T-helper 2 cell treated with Interferon-gamma antibody and Interleukin-4, amounts not matched to agents 5 μg/mL and 100 μg/mL, for 36 hours (primary cell): Measurements from ENCODE around the gene NHS.

Source experiments
- DNase-seq: peaks from one replicate; pipeline ENCODE4 v3.0.0; 2021; ENCODE audit warnings: low spot score
- H3K27ac Mint-ChIP-seq: one replicate; pipeline ENCODE4 v1.8.0; 2021; ENCODE audit warnings: mild to moderate bottlenecking, mixed read lengths
- H3K27me3 Mint-ChIP-seq: one replicate; pipeline ENCODE4 v1.8.0; 2021; ENCODE audit warnings: low read depth, mixed read lengths
- H3K36me3 Mint-ChIP-seq: one replicate; pipeline ENCODE4 v1.8.0; 2021; ENCODE audit warnings: low read depth, mixed read lengths
- H3K4me1 Mint-ChIP-seq: one replicate; pipeline ENCODE4 v1.8.0; 2021; ENCODE audit warnings: low read depth, mixed read lengths
- H3K4me3 Mint-ChIP-seq: one replicate; pipeline ENCODE4 v1.8.0; 2022; ENCODE audit warnings: mild to moderate bottlenecking, moderate library complexity, mixed read lengths
- H3K9me3 Mint-ChIP-seq: one replicate; pipeline ENCODE4 v1.8.0; 2021; ENCODE audit warnings: mixed read lengths

The NHS gene

DNA sequence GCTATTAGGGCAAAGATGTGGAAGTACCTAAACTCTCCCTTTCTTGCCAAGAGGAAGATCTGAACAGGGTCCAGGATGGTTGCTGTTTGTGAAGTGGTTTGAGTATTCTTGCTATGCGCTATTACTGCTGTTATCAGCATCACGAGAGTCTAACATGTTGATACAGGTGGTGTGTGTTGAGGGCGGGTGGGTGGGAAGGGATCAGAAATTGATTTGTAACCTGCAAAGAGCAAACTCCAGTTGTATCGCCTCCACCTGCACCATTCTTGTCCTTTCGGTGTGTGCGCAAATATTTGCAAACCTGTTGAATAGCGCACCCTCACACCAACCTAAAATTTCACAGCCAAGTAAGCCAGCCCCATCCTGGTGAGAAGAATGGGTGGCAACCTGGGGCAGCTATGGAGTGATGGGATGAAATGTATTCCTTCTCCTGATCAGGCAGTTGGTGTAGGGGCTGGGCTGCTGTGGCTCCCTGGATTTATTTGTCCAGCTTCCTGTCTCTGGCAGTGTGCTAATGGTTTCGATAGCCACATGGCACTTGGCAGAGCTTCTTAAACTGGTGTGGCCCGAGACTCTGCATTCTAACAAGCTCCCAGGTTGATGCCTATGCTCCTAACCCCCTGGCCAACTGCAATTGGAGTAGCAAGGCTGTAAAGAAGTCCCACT is 259.7 kb downstream of the NHS start:
- no peaks in the 10 kb centered on the region for H3K27me3 Mint-ChIP-seq
- no peak for DNase-seq
- H3K4me1 Mint-ChIP-seq = peaks cover 4% of the 10 kb centered on the region
- no peaks in the 10 kb centered on the region for H3K9me3 Mint-ChIP-seq
- no peak overlapping the region for H3K27ac Mint-ChIP-seq
- no peaks in the 10 kb centered on the region for H3K36me3 Mint-ChIP-seq
- H3K4me3 Mint-ChIP-seq = no peak overlapping the region

DNA sequence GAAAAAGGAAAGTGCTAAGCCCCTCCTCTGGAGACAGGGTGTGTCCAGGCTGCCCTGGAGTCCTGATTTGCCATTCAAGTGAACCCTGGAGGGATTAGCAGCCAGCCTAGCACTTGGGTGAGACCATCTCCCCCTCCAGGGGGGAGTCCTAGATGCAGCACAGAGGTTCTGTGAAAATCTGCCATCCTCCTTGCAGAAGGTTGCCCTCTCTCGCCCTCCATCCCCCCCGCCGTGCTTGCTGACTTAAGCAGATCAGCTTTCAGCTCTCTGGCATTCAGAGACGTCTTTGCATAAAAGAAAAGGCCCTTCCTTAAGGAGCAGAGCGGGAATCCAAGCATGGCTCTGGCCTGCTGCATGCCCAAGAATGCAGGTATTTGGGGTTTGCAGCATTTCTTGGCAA is 260.2 kb downstream of the NHS start:
- no peaks in the 10 kb centered on the region for H3K27me3 Mint-ChIP-seq
- H3K4me3 Mint-ChIP-seq = no peak overlapping the region
- peaks cover 4% of the 10 kb centered on the region for H3K4me1 Mint-ChIP-seq
- H3K36me3 Mint-ChIP-seq = no peaks in the 10 kb centered on the region
- no peak for DNase-seq
- no peak overlapping the region for H3K27ac Mint-ChIP-seq
- H3K9me3 Mint-ChIP-seq = no peaks in the 10 kb centered on the region

DNA sequence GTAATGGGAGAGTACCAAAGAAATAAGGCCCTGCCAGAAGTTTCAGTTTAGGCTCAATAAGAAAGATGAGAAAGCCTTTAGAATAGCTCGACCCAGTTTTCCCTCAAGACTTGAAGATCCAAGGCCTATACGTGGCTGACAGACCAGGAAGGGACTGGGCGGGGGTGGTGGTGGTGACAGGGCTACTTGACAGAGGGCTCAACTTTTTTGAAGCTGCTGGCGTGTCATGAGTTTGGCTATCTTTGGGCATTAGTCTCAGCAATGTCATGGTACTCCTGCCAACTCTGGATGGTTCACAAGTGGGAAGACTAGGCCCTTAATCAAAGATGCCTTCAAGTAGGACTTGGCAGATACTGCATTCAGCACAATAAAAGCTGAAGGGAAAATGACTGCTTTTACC is 262.2 kb downstream of the NHS start:
- H3K4me3 Mint-ChIP-seq = no peak overlapping the region
- no peak for DNase-seq
- H3K27me3 Mint-ChIP-seq = no peaks in the 10 kb centered on the region
- no peaks in the 10 kb centered on the region for H3K9me3 Mint-ChIP-seq
- peaks cover 4% of the 10 kb centered on the region for H3K4me1 Mint-ChIP-seq
- H3K27ac Mint-ChIP-seq = no peak overlapping the region
- no peaks in the 10 kb centered on the region for H3K36me3 Mint-ChIP-seq

DNA sequence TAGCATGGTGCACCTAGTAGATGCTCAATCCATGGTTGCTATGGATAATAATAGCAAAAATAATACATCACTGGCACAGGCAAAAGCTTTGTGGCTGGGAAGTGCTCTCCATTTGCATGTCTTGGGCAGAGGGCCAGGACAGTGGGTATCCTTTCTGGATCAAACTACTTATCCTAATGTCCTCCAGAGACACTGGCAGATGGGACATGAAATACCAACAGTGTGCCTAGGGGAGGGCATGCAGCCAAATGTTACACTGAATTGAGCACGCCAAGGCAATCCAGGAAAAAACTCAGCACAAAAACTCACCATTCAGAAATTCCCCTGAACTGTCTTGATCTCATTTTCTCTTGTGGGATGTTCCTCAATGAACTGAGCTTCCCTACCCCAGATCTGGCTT is 263.7 kb downstream of the NHS start:
- no peak for DNase-seq
- Mint-ChIP-seq H3K4me1 (peaks cover 3% of the 10 kb centered on the region), H3K4me3 (no peak overlapping the region), H3K36me3 (no peaks in the 10 kb centered on the region), H3K27ac (no peak overlapping the region), H3K9me3 (no peaks in the 10 kb centered on the region), H3K27me3 (no peaks in the 10 kb centered on the region)

DNA sequence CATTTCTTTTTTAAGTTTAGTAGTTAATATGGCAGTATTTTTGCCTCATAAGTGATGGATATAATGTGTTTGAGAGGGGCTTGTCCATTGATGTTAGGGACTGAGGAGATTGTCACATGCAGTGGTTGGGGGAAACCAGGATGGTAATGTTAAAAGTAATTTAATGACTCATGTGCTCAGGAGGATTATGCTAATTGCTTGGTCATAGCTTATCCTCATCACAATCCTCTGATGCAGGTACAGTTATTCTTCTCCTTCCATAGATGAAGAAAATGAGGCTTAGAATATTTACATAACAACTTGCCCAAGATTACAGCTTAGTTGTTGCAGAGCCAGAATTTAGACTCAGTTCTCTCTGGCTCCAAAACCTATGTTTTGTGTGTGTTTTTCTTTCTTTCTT is 267.9 kb downstream of the NHS start:
- Mint-ChIP-seq H3K27me3 (peaks cover 2% of the 10 kb centered on the region), H3K36me3 (no peaks in the 10 kb centered on the region), H3K4me1 (peaks cover 3% of the 10 kb centered on the region), H3K4me3 (no peak overlapping the region), H3K9me3 (no peaks in the 10 kb centered on the region), H3K27ac (no peak overlapping the region)
- DNase-seq = no peak

DNA sequence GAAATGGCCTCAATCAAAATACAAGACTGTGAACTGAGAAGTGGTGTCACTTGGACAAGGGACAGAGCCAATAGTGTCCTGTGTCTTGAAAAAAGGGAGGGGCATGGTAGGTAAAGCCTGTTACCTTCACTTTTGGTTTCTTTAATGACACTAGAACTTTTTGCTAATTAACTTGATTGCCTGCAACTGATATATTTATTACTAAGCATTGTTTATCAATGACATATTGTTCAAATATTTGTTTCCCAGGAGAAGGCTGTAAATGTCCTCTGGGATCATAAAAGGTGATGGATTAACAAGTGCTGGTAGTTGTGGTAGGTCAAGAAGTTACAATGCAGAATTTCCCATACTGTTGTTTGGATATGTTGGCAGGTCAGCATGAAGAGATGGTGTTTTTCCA is 268.5 kb downstream of the NHS start:
- peaks cover 2% of the 10 kb centered on the region for H3K27me3 Mint-ChIP-seq
- H3K4me3 Mint-ChIP-seq = no peak overlapping the region
- H3K4me1 Mint-ChIP-seq = peaks cover 3% of the 10 kb centered on the region
- no peak for DNase-seq
- H3K36me3 Mint-ChIP-seq = no peaks in the 10 kb centered on the region
- no peaks in the 10 kb centered on the region for H3K9me3 Mint-ChIP-seq
- no peak overlapping the region for H3K27ac Mint-ChIP-seq

DNA sequence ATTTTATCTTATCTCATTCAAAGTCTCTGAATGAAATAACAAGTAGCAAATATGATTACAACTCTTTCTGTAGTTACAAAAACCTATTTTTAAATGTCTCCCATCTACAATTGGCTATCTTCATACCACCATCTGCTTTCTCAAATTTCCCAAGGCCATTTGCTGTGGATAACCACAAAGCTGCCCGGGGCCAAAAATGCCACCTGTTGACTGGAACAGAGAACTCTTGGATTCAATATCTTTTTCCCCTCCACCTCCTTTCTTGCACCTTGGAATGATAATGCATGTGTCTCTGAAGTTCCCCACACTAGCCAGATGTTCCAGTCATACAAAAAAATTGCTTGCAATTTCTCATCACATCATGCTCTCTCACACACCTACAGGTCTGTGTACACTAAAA is 269.0 kb downstream of the NHS start:
- DNase-seq = no peak
- peaks cover 3% of the 10 kb centered on the region for H3K4me1 Mint-ChIP-seq
- no peak overlapping the region for H3K27ac Mint-ChIP-seq
- H3K27me3 Mint-ChIP-seq = peaks cover 2% of the 10 kb centered on the region
- no peak overlapping the region for H3K4me3 Mint-ChIP-seq
- no peaks in the 10 kb centered on the region for H3K9me3 Mint-ChIP-seq
- H3K36me3 Mint-ChIP-seq = no peaks in the 10 kb centered on the region

DNA sequence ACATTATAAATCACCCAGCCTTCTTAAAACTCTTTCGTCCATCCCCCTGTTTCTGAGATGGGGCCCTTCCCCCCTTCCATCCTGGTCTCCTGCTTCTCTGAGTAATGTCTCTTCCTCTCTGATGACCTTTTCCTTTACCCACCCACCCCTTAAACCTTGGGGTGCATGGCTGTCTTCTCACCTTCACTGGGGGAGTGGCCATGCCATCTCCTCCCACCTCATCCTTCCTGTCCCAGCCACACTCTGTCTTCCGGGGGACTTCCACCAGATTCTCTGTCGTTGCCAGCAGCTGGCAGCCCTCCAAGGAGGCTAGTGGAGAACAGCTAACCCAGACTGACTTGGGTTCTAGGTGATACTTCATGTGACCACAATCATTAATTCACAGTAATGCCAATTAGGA is 279.1 kb downstream of the NHS start:
- Mint-ChIP-seq H3K27me3 (peaks cover 6% of the 10 kb centered on the region), H3K9me3 (no peaks in the 10 kb centered on the region), H3K4me3 (peak overlapping the region; percentile 22), H3K4me1 (peaks cover 12% of the 10 kb centered on the region), H3K36me3 (no peaks in the 10 kb centered on the region), H3K27ac (peak overlapping the region; percentile 64)
- peak; percentile 30 for DNase-seq

DNA sequence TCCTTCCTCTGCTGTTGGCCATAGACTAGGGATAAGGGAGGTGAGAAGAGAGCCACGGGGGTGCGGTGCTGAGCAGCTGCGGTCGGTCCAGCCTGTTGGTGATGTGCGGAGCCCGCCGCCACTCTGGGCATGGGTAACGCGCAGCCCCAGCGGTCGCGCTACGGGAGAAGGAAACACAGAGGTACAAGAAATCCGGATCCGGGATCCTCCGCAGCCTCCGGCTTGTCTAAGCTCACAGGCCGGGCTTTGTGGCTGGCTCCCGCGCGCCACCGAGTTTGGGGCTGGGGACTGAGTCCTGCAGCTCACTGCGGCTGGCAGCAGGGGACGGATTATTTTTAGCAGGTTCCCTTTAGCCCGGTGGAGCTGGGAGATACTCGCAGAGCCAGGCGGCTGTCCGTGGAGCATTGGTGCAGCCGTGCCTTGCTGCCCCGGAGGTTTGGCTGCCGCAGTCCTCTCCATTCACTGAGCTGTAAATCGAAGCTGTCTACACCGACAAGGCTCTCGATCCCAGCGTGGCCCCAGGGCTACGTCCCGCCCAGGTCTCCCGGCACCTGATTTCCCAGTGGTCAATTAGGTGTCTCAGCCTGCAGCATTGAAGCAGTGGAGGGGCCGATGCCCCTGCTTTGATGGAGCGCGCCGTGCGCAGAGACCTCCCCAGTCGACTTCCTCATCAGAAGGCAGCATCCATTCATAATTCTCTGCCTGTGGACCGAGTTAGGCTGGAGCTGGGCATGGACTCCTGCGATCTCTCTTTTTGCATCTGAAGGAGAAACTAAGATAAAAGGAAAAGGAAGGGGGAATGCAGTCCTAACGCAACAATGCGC is 280.4 kb downstream of the NHS start:
- peak overlapping the region; percentile 55 for H3K27ac Mint-ChIP-seq
- H3K9me3 Mint-ChIP-seq = no peaks in the 10 kb centered on the region
- H3K27me3 Mint-ChIP-seq = peaks cover 6% of the 10 kb centered on the region
- no peaks in the 10 kb centered on the region for H3K36me3 Mint-ChIP-seq
- no peak for DNase-seq
- peaks cover 12% of the 10 kb centered on the region for H3K4me1 Mint-ChIP-seq
- peak overlapping the region; percentile 76 for H3K4me3 Mint-ChIP-seq

DNA sequence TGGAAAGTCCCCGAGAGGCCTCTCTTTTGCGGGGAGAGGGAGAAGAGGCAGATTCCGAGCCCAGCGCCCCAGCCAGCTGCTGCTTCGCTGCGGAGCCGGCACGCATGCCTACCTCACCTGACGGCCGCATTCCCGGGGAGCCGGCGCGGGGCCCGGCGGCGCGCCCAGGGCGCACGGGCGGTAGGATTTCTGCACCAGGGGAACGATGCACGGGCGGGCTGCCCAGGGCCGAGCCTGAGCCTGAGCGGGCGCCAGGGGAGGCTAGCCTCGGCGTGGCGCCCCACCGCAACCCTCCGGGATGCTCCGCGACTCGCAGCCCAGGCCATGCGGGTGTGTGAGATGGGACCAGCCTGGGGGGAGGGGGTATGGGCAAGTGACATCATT is 281.0 kb downstream of the NHS start:
- no peaks in the 10 kb centered on the region for H3K36me3 Mint-ChIP-seq
- peaks cover 12% of the 10 kb centered on the region for H3K4me1 Mint-ChIP-seq
- DNase-seq = no peak
- H3K27ac Mint-ChIP-seq = peak overlapping the region; percentile 33
- H3K9me3 Mint-ChIP-seq = no peaks in the 10 kb centered on the region
- peak overlapping the region; percentile 76 for H3K4me3 Mint-ChIP-seq
- peaks cover 6% of the 10 kb centered on the region for H3K27me3 Mint-ChIP-seq

DNA sequence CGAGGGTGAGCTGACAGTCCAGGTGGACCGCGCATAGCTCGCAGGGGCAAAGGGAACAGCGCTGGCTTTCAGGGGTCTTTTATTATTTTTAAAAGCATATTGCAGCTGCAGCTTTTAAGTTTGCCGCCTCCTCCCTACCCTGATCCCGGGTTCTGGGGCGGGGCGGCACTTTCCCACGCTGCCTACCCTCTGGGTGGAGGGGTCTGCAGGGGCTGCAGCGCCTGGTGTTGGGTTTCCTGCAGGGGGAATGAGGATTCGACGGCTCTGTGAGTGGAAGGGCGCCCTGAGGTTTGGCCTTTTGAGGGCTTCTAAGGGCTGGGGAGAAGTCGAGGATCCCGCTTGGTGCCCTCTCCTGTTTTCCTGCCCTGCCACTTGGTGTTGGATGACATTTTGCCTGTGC is 281.6 kb downstream of the NHS start:
- peaks cover 12% of the 10 kb centered on the region for H3K4me1 Mint-ChIP-seq
- no peaks in the 10 kb centered on the region for H3K36me3 Mint-ChIP-seq
- no peak for DNase-seq
- no peak overlapping the region for H3K27ac Mint-ChIP-seq
- peaks cover 6% of the 10 kb centered on the region for H3K27me3 Mint-ChIP-seq
- H3K4me3 Mint-ChIP-seq = no peak overlapping the region
- no peaks in the 10 kb centered on the region for H3K9me3 Mint-ChIP-seq

DNA sequence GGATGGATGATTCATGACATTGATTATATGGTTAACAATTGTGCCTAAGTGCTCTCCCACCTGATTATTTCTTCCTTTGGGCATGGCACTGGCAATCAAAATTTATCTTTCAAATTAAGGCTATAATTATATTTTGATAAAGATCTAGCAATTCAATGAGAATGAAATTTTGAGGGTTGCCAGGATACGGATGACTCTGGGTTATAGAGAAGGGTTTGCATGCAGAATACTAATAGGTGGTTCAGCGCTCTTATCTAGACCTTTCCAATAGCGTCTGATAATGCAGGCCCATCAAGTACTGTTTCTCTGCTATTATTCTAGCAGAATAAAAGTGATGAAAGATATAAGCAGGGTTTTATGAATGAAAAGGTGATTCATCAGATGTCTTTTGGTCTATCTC is 287.4 kb downstream of the NHS start:
- Mint-ChIP-seq H3K9me3 (no peaks in the 10 kb centered on the region), H3K36me3 (no peaks in the 10 kb centered on the region)

DNA sequence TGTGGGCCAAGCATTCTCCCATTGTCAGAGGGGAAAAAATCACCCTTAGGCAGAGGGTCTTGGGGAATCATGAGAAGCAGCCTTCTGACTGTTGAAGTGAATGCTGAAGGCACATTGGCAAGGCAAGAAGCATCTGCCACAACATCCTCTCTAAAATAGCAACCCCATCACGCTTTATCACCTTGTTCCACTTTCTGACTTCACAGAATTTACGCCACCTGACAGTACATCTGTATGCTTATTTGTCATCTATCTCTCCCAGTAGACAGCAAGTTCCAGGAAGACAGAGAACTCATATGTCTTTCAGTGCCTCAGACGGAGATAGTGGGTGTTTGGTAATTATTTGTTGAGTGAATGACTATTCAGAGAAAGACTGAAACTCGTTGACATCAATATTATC is 293.9 kb downstream of the NHS start:
- H3K27me3 Mint-ChIP-seq = no peaks in the 10 kb centered on the region
- DNase-seq = no peak
- no peaks in the 10 kb centered on the region for H3K36me3 Mint-ChIP-seq
- peaks cover 9% of the 10 kb centered on the region for H3K4me1 Mint-ChIP-seq
- no peaks in the 10 kb centered on the region for H3K9me3 Mint-ChIP-seq
- peak overlapping the region; percentile 55 for H3K27ac Mint-ChIP-seq
- H3K4me3 Mint-ChIP-seq = no peak overlapping the region

More for the DNA sequence above, 287.4 kb downstream of the NHS start:
- Mint-ChIP-seq H3K27ac (no peak overlapping the region), H3K4me1 (no peaks in the 10 kb centered on the region), H3K27me3 (no peaks in the 10 kb centered on the region), H3K4me3 (no peak overlapping the region)
- no peak for DNase-seq

DNA sequence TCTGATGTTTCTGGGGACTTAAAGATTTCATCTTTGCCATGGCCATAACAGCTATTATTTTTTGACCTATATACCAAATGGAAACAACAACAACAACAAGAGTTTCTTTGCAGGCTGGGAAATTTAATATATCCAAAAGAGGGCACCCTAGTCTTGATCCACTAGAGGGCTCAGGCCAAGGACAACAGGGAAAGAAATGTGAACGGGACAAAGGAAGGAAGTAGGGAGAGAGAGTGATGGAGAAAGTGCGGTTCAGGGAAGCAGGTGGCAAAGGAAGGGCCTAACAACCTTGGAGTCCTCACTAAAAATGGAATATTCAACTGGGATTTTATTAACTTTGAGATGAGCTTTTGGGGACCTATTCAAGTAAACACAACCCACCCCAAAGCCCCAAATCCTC is 294.5 kb downstream of the NHS start:
- no peak overlapping the region for H3K4me3 Mint-ChIP-seq
- H3K27me3 Mint-ChIP-seq = no peaks in the 10 kb centered on the region
- no peaks in the 10 kb centered on the region for H3K9me3 Mint-ChIP-seq
- peak overlapping the region; percentile 38 for H3K27ac Mint-ChIP-seq
- H3K36me3 Mint-ChIP-seq = no peaks in the 10 kb centered on the region
- peaks cover 9% of the 10 kb centered on the region for H3K4me1 Mint-ChIP-seq
- no peak for DNase-seq
